Transverse colon (tissue), 4 donors: ENCODE measurements around the gene HOXB1.

Experiments used
- CTCF ChIP-seq, 5 experiments: fragments of 200-600 bp in 3 of 5; fragments of 450-650 bp in 2 of 5; sonication (generic) in 3 of 5; IDR thresholded peaks; 1 replicate in 2 of 5; 2 replicates in 3 of 5; pipeline ENCODE4 v1.5.1; 2016 to 2017; ENCODE audit warnings: antibody characterized with exemption in 5 of 5, inconsistent platforms in 3 of 5, mild to moderate bottlenecking in 2 of 5, moderate library complexity in 1 of 5
- EP300 ChIP-seq: sonication (generic); formaldehyde crosslinking; IDR thresholded peaks from one replicate; pipeline ENCODE4 v1.6.1; 2017; ENCODE audit warnings: antibody characterized with exemption, low read depth
- POLR2A ChIP-seq: fragments of 450-650 bp; IDR thresholded peaks from one replicate; pipeline ENCODE4 v1.6.1; 2016; ENCODE audit warnings: antibody characterized with exemption, mild to moderate bottlenecking, moderate library complexity
- POLR2AphosphoS5 ChIP-seq, 3 donors: sonication (generic); formaldehyde crosslinking; IDR thresholded peaks; one replicate each; pipeline ENCODE4 v1.6.1; 2016; ENCODE audit warnings: antibody characterized with exemption in 3 of 3

- TF ChIP-seq EP300 (no peak), CTCF (IDR thresholded peaks at IDR 0.05) (no peak), POLR2AphosphoS5 (IDR thresholded peaks at IDR 0.05) (no peak), POLR2A (no peak)
These were observed 31.6 kb downstream of the HOXB1 start for GRCh38 chr17:48499248-48499647.
